HepG2 (cell line): ENCODE data around the gene RPS6KL1. TPM values are rescaled to one million over a fixed set of nuclear protein-coding genes. Genes with fewer than 3 reads are reported as not detected.

ENCODE experiments used
- AGO1 ChIP-seq: fragments of 200-400 bp; formaldehyde crosslinking; IDR thresholded peaks from 2 replicates; pipeline ENCODE4 v1.6.1; 2017; ENCODE audit warnings: mild to moderate bottlenecking, low read depth, low read length, moderate library complexity; ENCODE audit not compliant: poor library complexity, severe bottlenecking
- AGO2 ChIP-seq: fragments of 200-400 bp; formaldehyde crosslinking; optimal IDR thresholded peaks from 2 replicates; pipeline ENCODE3; 2017; ENCODE audit warnings: mild to moderate bottlenecking, low read depth, low read length, moderate library complexity
- AHR ChIP-seq: IDR thresholded peaks from 2 replicates; pipeline ENCODE4 v1.6.1; 2018; ENCODE audit warnings: missing genetic modification reagents, missing compliant biosample characterization
- DNMT3B ChIP-seq: conservative IDR thresholded peaks from 2 replicates; pipeline ENCODE4 v1.6.1; 2016; ENCODE audit warnings: missing biosample characterization, control low read depth
- FOSL2 ChIP-seq: sonication (generic); formaldehyde crosslinking; IDR thresholded peaks from 2 replicates; pipeline ENCODE4 v1.4.0; 2020; ENCODE audit warnings: missing genetic modification reagents
- HOXA9 ChIP-seq: sonication (generic); formaldehyde crosslinking; IDR thresholded peaks from 2 replicates; pipeline ENCODE4 v1.8.1; 2022; ENCODE audit warnings: missing genetic modification reagents, mild to moderate bottlenecking, moderate library complexity, borderline replicate concordance
- POLR2A ChIP-seq, 2 experiments: IDR thresholded peaks; 2 replicates each; pipeline ENCODE4 v1.6.1; 2011; ENCODE audit warnings: low read depth in 2 of 2, low read length in 2 of 2, mild to moderate bottlenecking in 1 of 2, moderate library complexity in 1 of 2; ENCODE audit not compliant: insufficient read depth in 1 of 2
- TAF15 ChIP-seq: fragments of 200-400 bp; formaldehyde crosslinking; IDR thresholded peaks from one replicate; pipeline ENCODE4 v1.6.1; 2018; ENCODE audit warnings: mild to moderate bottlenecking, low read depth, low read length; ENCODE audit not compliant: poor library complexity, severe bottlenecking
- TCF12 ChIP-seq, 2 experiments: fragments of 450-650 bp in 1 of 2; sonication (generic) in 1 of 2; formaldehyde crosslinking in 1 of 2; IDR thresholded peaks; 2 replicates each; pipeline versions ENCODE4 v1.6.1 to v1.8.0; 2017 to 2022; ENCODE audit warnings: antibody characterized with exemption in 1 of 2, mild to moderate bottlenecking in 1 of 2, missing genetic modification reagents in 1 of 2, moderate library complexity in 1 of 2
- TP53 ChIP-seq: sonication (generic); formaldehyde crosslinking; conservative IDR thresholded peaks from 2 replicates; pipeline ENCODE4 v1.4.0; 2020; ENCODE audit warnings: missing genetic modification reagents
- XBP1 ChIP-seq: sonication (generic); formaldehyde crosslinking; IDR thresholded peaks from 2 replicates; pipeline ENCODE4 v1.5.0; 2020; ENCODE audit warnings: missing genetic modification reagents
- ZBTB1 ChIP-seq: sonication (generic); formaldehyde crosslinking; IDR thresholded peaks from 2 replicates; pipeline ENCODE4 v1.4.0; 2020; ENCODE audit warnings: missing genetic modification reagents, borderline replicate concordance
- ZBTB21 ChIP-seq: sonication (generic); formaldehyde crosslinking; IDR thresholded peaks from 2 replicates; pipeline ENCODE4 v1.4.0; 2020; ENCODE audit warnings: missing genetic modification reagents
- ZNF468 ChIP-seq: sonication (generic); formaldehyde crosslinking; IDR thresholded peaks from 2 replicates; pipeline ENCODE4 v1.8.0; 2022; ENCODE audit warnings: mild to moderate bottlenecking, moderate library complexity, missing genetic modification reagents
- ZNF572 ChIP-seq: sonication (generic); formaldehyde crosslinking; IDR thresholded peaks from 2 replicates; pipeline ENCODE4 v1.5.1; 2020; ENCODE audit warnings: mild to moderate bottlenecking, missing genetic modification reagents
- ZNF614 ChIP-seq: IDR thresholded peaks from 2 replicates; pipeline ENCODE4 v1.6.1; 2018; ENCODE audit warnings: missing biosample characterization, missing genetic modification reagents, inconsistent platforms, borderline replicate concordance
- ZNF629 ChIP-seq: sonication (generic); formaldehyde crosslinking; conservative IDR thresholded peaks from 2 replicates; pipeline ENCODE4 v1.5.0; 2020; ENCODE audit warnings: missing genetic modification reagents
- polyA plus RNA-seq, 8 experiments: library from polyadenylated mRNA; depleted of rRNA in 3 of 8; stranded (reverse) in 7 of 8; unstranded in 1 of 8; fragments of >200 nt; fragmentation: Illumina TruSeq in 4 of 8; extraction: Trizol in 4 of 8; gene quantifications; 2 replicates each; pipeline versions ENCODE4 v1.2.1 to v1.2.3, GENCODE V29; 2011 to 2016; ENCODE audit warnings: low read depth in 4 of 8, missing spikeins in 1 of 8, mixed read lengths in 1 of 8; ENCODE audit not compliant: insufficient read depth in 1 of 8
- total RNA-seq, 5 experiments: library from RNA; depleted of rRNA; stranded (reverse); fragments of >200 nt; fragmentation: Illumina TruSeq; extraction: Trizol; gene quantifications; 2 replicates each; pipeline ENCODE4 v1.2.3, GENCODE V29; 2016; ENCODE audit warnings: low read depth in 1 of 5
- TF ChIP-seq, protein P1 (sequence below): sonication (generic); formaldehyde crosslinking; IDR thresholded peaks from 2 replicates; pipeline ENCODE4 v1.5.0; 2020; ENCODE audit warnings: missing genetic modification reagents
- TF ChIP-seq, protein P2 (sequence below): IDR thresholded peaks from 2 replicates; pipeline ENCODE4 v1.6.1; 2016; ENCODE audit warnings: missing biosample characterization, missing genetic modification reagents, low read depth
- TF ChIP-seq, protein P3 (sequence below): sonication (generic); formaldehyde crosslinking; IDR thresholded peaks from 2 replicates; pipeline ENCODE4 v1.4.0; 2020; ENCODE audit warnings: missing genetic modification reagents, borderline replicate concordance
- TF ChIP-seq, protein P4 (sequence below): sonication (generic); formaldehyde crosslinking; IDR thresholded peaks from 2 replicates; pipeline ENCODE4 v1.5.1; 2020; ENCODE audit warnings: mild to moderate bottlenecking, missing genetic modification reagents, moderate library complexity
- TF ChIP-seq, protein P5 (sequence below): sonication (generic); formaldehyde crosslinking; IDR thresholded peaks from 2 replicates; pipeline ENCODE4 v1.8.1; 2023; ENCODE audit warnings: mild to moderate bottlenecking, missing genetic modification reagents, borderline replicate concordance

Gene RPS6KL1
- total and polyA plus RNA-seq, 2 of the 13 experiments (the other 11 are each of a cell fraction or from before 2014, with no cell fraction given) = 6.5 to 11.5 TPM

DNA sequence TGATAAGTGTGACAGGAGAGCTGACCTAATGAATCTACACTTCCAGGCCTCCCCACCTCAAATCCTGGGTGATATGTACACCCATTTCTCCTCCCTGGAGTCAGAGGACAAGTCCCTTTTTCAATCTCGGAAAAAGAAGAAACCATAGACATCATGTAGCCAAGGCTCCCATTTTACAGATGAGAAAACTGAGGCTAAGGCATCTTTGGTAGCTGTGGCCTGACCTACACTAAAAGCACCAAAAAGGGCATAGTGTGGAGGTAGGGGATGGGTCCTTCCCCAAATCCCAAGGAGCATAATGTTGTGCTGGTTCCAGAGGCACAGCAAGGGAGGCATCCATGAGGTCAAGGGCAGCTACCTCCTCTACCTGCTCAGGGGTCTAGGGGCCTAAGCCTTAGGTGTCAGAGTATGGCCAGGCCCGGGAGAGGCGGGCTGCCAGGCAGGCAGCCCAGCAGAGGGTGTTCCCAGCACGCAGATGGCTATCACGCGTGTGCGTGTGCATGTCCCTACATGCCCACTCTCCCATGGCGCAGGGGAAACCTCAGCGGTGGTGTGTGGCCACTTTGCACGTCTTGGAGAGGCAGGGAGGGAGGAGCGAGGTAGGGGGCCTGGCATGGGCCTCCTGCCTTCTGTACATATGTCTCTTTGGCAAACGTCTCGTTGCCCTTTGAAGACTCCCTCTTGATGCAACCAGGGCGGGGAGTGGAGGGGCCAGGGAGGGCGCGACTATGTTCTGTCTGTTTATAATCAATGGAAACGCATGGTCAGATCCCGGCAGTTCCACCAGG, 29.8 kb upstream of the RPS6KL1 start (continued):
- TF ChIP-seq TCF12 (IDR thresholded peaks at IDR 0.05) (no peak), TCF12 (CRISPR knock-in tag; IDR thresholded peaks at IDR 0.05) (no peak), ZNF614 (CRISPR knock-in tag) (no peak), AGO1 (peak; percentile 38), TP53 (CRISPR knock-in tag) (0 out of 2 replicates have a peak, but pooled peaks have one; percentile 38), ZNF468 (CRISPR knock-in tag) (no peak), DNMT3B (CRISPR knock-in tag) (no peak), ZBTB21 (CRISPR knock-in tag) (no peak), ZBTB1 (no peak), ZNF572 (CRISPR knock-in tag) (no peak), AGO2 (peak; percentile 44), POLR2A (IDR thresholded peaks at IDR 0.05; ENCODE audit: insufficient read depth in 1 of 2, low read depth in 2 of 2, low read length in 2 of 2) (no peak), AHR (CRISPR knock-in tag) (no peak), XBP1 (CRISPR knock-in tag) (no peak), FOSL2 (no peak), ZNF629 (CRISPR knock-in tag) (peak; percentile 98), HOXA9 (CRISPR knock-in tag) (no peak), TAF15 (no peak)
- TF ChIP-seq, protein P1, sequence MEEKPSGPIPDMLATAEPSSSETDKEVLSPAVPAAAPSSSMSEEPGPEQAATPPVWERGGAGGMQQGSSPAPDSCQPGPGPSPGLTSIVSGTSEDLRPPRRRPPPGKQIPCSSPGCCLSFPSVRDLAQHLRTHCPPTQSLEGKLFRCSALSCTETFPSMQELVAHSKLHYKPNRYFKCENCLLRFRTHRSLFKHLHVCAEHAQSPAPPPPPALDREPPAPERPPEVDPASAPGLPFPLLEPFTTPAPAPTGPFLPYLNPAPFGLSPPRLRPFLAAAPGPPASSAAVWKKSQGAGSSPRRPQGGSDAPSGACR (CRISPR knock-in tag) = no peak
- TF ChIP-seq, protein P2, sequence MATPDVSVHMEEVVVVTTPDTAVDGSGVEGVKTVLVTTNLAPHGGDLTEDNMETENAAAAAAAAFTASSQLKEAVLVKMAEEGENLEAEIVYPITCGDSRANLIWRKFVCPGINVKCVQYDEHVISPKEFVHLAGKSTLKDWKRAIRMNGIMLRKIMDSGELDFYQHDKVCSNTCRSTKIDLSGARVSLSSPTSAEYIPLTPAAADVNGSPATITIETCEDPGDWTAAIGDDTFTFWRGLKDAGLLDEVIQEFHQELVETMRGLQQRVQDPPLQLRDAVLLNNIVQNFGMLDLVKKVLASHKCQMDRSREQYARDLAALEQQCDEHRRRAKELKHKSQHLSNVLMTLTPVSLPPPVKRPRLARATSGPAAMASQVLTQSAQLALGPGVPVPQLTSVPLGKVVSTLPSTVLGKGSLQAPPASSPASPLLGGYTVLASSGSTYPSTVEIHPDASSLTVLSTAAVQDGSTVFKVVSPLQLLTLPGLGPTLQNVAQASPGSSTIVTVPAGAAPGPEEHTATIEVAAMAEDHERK (CRISPR knock-in tag) = no peak
- TF ChIP-seq, protein P3, sequence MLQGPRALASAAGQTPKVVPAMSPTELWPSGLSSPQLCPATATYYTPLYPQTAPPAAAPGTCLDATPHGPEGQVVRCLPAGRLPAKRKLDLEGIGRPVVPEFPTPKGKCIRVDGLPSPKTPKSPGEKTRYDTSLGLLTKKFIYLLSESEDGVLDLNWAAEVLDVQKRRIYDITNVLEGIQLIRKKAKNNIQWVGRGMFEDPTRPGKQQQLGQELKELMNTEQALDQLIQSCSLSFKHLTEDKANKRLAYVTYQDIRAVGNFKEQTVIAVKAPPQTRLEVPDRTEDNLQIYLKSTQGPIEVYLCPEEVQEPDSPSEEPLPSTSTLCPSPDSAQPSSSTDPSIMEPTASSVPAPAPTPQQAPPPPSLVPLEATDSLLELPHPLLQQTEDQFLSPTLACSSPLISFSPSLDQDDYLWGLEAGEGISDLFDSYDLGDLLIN (CRISPR knock-in tag) = no peak
- TF ChIP-seq, protein P4, sequence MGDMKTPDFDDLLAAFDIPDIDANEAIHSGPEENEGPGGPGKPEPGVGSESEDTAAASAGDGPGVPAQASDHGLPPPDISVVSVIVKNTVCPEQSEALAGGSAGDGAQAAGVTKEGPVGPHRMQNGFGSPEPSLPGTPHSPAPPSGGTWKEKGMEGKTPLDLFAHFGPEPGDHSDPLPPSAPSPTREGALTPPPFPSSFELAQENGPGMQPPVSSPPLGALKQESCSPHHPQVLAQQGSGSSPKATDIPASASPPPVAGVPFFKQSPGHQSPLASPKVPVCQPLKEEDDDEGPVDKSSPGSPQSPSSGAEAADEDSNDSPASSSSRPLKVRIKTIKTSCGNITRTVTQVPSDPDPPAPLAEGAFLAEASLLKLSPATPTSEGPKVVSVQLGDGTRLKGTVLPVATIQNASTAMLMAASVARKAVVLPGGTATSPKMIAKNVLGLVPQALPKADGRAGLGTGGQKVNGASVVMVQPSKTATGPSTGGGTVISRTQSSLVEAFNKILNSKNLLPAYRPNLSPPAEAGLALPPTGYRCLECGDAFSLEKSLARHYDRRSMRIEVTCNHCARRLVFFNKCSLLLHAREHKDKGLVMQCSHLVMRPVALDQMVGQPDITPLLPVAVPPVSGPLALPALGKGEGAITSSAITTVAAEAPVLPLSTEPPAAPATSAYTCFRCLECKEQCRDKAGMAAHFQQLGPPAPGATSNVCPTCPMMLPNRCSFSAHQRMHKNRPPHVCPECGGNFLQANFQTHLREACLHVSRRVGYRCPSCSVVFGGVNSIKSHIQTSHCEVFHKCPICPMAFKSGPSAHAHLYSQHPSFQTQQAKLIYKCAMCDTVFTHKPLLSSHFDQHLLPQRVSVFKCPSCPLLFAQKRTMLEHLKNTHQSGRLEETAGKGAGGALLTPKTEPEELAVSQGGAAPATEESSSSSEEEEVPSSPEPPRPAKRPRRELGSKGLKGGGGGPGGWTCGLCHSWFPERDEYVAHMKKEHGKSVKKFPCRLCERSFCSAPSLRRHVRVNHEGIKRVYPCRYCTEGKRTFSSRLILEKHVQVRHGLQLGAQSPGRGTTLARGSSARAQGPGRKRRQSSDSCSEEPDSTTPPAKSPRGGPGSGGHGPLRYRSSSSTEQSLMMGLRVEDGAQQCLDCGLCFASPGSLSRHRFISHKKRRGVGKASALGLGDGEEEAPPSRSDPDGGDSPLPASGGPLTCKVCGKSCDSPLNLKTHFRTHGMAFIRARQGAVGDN (CRISPR knock-in tag) = peak; percentile 50
- TF ChIP-seq, protein P5, sequence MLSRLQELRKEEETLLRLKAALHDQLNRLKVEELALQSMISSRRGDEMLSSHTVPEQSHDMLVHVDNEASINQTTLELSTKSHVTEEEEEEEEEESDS (CRISPR knock-in tag) = no peak
